ENCODE measurements around the gene DHFR. TPM values are rescaled to one million over a fixed set of nuclear protein-coding genes. Genes with fewer than 3 reads are reported as not detected.

DHFR gene
- polyA plus RNA-seq, 2 of the 4 experiments (the other 2 are of a cell fraction), result 61.3 to 91.1 TPM

GRCh38 chr5:80655231-80655774 lies 520 bp upstream of the DHFR start:
- CTCF ChIA-PET, result interaction anchor here (0.6 to 1.3 kb wide), 4 partner anchors 12 to 506 kb away, joined by 3 to 4 read pairs (median 3); partner anchors contain the start of gene FAM151B
- ATAC-seq, result no peak
- POLR2A ChIA-PET, result interaction anchor here (1.0 to 1.9 kb wide), 6 partner anchors 9 to 248 kb away, joined by 3 to 8 read pairs (median 4); partner anchors contain the start of gene ZFYVE16
- Histone ChIP-seq H3K4me3 (peak overlapping the region; percentile 78), H3K27ac (peak overlapping the region; percentile 96 to 98), H3K9me3 (no peaks in the 10 kb centered on the region), H3K4me2 (peak overlapping the region; percentile 76), H3K4me1 (peaks cover 10% of the 10 kb centered on the region; the same call in 1 of the 3 replicates)
- FAIRE-seq, result no peak
- TF ChIP-seq KDM1A (IDR thresholded peaks at IDR 0.05; ENCODE audit: low read depth) (no peak), ATOH8 (CRISPR knock-in tag; IDR thresholded peaks at IDR 0.05; ENCODE audit: low read depth) (no peak), KDM5A (IDR thresholded peaks at IDR 0.05) (no peak), NPAS2 (CRISPR knock-in tag; IDR thresholded peaks at IDR 0.05; ENCODE audit: borderline replicate concordance) (no peak), PBX3 (IDR thresholded peaks at IDR 0.05) (no peak), HOXA7 (CRISPR knock-in tag; IDR thresholded peaks at IDR 0.05) (no peak), SMC3 (IDR thresholded peaks at IDR 0.05) (no peak), JUNB (IDR thresholded peaks at IDR 0.05) (no peak), HEYL (CRISPR knock-in tag; IDR thresholded peaks at IDR 0.05) (no peak), CBX2 (IDR thresholded peaks at IDR 0.05; ENCODE audit: borderline replicate concordance, low read depth) (no peak)
- 10% methylated on average over 7 of the region's 7 CpGs for WGBS (ENCODE audit: missing lambda C conversion rate)
- peak in 1 of 2 experiments; percentile 25 for DNase-seq (ENCODE audit: low read depth in 1 of 2, low spot score in 1 of 2)

GRCh38 chr5:80654054-80654390 lies 761 bp downstream of the DHFR start:
- CTCF ChIA-PET, result no interaction called here
- peak in 1 of 2 experiments; percentile 7; a peak in 3 of 6 replicates for ATAC-seq
- Histone ChIP-seq H3K4me1 (peaks cover 10% of the 10 kb centered on the region; the same call in 1 of the 3 replicates), H3K4me2 (peak overlapping the region; percentile 67), H3K4me3 (peak overlapping the region; percentile 78), H3K27ac (peak overlapping the region; percentile 96 to 98), H3K9me3 (no peaks in the 10 kb centered on the region)
- DNase-seq (ENCODE audit: low read depth in 1 of 2, low spot score in 1 of 2), result peak; percentile 6 to 25
- FAIRE-seq, result no peak
- TF ChIP-seq FOXS1 (CRISPR knock-in tag; IDR thresholded peaks at IDR 0.05), result no peak
- TF ChIP-seq JUNB (IDR thresholded peaks at IDR 0.05), result no peak
- no peak for TF ChIP-seq ZNF302 (CRISPR knock-in tag; IDR thresholded peaks at IDR 0.05)
- TF ChIP-seq TFCP2L1 (CRISPR knock-in tag; IDR thresholded peaks at IDR 0.05), result no peak
- POLR2A ChIA-PET, result interaction anchor here (1.3 to 1.9 kb wide), 2 partner anchors 165 to 173 kb away, joined by 3 to 7 read pairs; no protein-coding TSS in a partner anchor
- under 1% methylated on average over 12 of the region's 24 CpGs for WGBS (ENCODE audit: missing lambda C conversion rate)

- 39% methylated on average over 8 of the region's 8 CpGs for WGBS (ENCODE audit: missing lambda C conversion rate)
- ATAC-seq (no peak), FAIRE-seq (no peak), DNase-seq (ENCODE audit: low read depth in 1 of 2, low spot score in 1 of 2) (no peak)
- ChIA-PET CTCF (no interaction called here), POLR2A (no interaction called here)
- Histone ChIP-seq H3K4me1 (peaks cover 10% of the 10 kb centered on the region; the same call in 1 of the 3 replicates), H3K9me3 (no peaks in the 10 kb centered on the region), H3K4me2 (peak overlapping the region; percentile 67), H3K27ac (peak overlapping the region; percentile 96 to 98; a peak in 5 of 6 replicates), H3K4me3 (peak overlapping the region; percentile 78)
- TF ChIP-seq CTCF (IDR thresholded peaks at IDR 0.05) (no peak), BHLHE40 (IDR thresholded peaks at IDR 0.05; ENCODE audit: low read depth, low read length) (no peak), NFE2L2 (conservative IDR thresholded peaks at IDR 0.05; ENCODE audit: low read length) (no peak), FOSB (CRISPR knock-in tag; IDR thresholded peaks at IDR 0.05) (no peak), ZC3H11A (IDR thresholded peaks at IDR 0.05) (no peak), RNF2 (IDR thresholded peaks at IDR 0.05; ENCODE audit: borderline replicate concordance, low read depth) (no peak), HES2 (IDR thresholded peaks at IDR 0.05) (no peak), RCOR1 (IDR thresholded peaks at IDR 0.05; ENCODE audit: low read depth, low read length) (no peak), POLR2AphosphoS2 (conservative IDR thresholded peaks at IDR 0.05; ENCODE audit: low read length) (no peak), ZSCAN20 (CRISPR knock-in tag; IDR thresholded peaks at IDR 0.05) (no peak)
Observed at GRCh38 chr5:80653502-80653901, 1.3 kb downstream of the DHFR start.

Data from A549 (cell line).